Body of pancreas (tissue), 4 donors: Measurements from ENCODE around the gene CHIT1. TPM values are rescaled to one million over a fixed set of nuclear protein-coding genes. Genes with fewer than 3 reads are reported as not detected.
A peak's percentile ranks its signal among the peaks of the same experiment; 100 is the strongest.

Source experiments
- ATAC-seq: fragments of 150-250 bp; one replicate; pipeline ENCODE4 v1.9.1; 2016
- DNase-seq, 4 donors: peaks; one replicate each; pipeline ENCODE4 v3.0.0-alpha.2; 2019
- H3K27ac ChIP-seq, 4 donors: fragments of 200-600 bp; sonication (generic); 1 replicate in 3 of 4; 2 replicates in 1 of 4; pipeline versions ENCODE4 v1.5.1 to v1.6.1; 2016 to 2019; ENCODE audit warnings: mild to moderate bottlenecking in 1 of 4, mixed read lengths in 1 of 4, moderate library complexity in 1 of 4
- H3K27me3 ChIP-seq, 2 donors: fragments of 200-600 bp; sonication (generic); one replicate each; pipeline ENCODE4 v1.6.0; 2016; ENCODE audit warnings: mild to moderate bottlenecking in 1 of 2
- H3K36me3 ChIP-seq, 2 donors: fragments of 200-600 bp; sonication (generic); replicated peaks in 1 of 2; 2 replicates each; pipeline ENCODE4 v1.5.1; 2016; ENCODE audit warnings: low read depth in 2 of 2; ENCODE audit not compliant: insufficient read depth in 1 of 2
- H3K4me1 ChIP-seq: fragments of 200-600 bp; sonication (generic); one replicate; pipeline ENCODE4 v1.6.0; 2016
- H3K4me3 ChIP-seq, 2 donors: fragments of 200-600 bp; sonication (generic); 1 replicate in 1 of 2; 2 replicates in 1 of 2; pipeline ENCODE4 v1.5.1; 2016 to 2019
- H3K9me3 ChIP-seq, 3 donors: fragments of 200-600 bp; sonication (generic); 1 replicate in 2 of 3; 2 replicates in 1 of 3; pipeline ENCODE4 v1.5.1; 2016
- POLR2A ChIP-seq, 3 donors: fragments of 450-650 bp; IDR thresholded peaks; one replicate each; pipeline ENCODE4 v1.6.1; 2016; ENCODE audit warnings: antibody characterized with exemption in 3 of 3, mild to moderate bottlenecking in 2 of 3
- WGBS, 2 donors: methylation state at CpG; one replicate each; pipeline ENCODE4 v1.1.5; 2017; 5-methylcytosine and 5-hydroxymethylcytosine counted together
- intact Hi-C: fragments of 100-400 bp; cut with DNase I; formaldehyde crosslinking; loops from one replicate; pipeline ENCODE4 v1.15.1; 2023
- total RNA-seq, 2 donors: library from RNA; depleted of rRNA; stranded (reverse); fragments of >200 nt; gene quantifications; one replicate each; pipeline ENCODE4 v1.1.0, GENCODE V29; 2016
- TF ChIP-seq, protein P1 (sequence below), 7 experiments: fragments of 450-650 bp in 4 of 7; fragments of 200-600 bp in 3 of 7; sonication (generic) in 3 of 7; IDR thresholded peaks; one replicate each; pipeline ENCODE4 v1.5.1; 2016 to 2019; ENCODE audit warnings: antibody characterized with exemption in 7 of 7

Gene CHIT1
- total RNA-seq, 2 donors from 2014 or later = 0.26 TPM; not detected in 1

DNA sequence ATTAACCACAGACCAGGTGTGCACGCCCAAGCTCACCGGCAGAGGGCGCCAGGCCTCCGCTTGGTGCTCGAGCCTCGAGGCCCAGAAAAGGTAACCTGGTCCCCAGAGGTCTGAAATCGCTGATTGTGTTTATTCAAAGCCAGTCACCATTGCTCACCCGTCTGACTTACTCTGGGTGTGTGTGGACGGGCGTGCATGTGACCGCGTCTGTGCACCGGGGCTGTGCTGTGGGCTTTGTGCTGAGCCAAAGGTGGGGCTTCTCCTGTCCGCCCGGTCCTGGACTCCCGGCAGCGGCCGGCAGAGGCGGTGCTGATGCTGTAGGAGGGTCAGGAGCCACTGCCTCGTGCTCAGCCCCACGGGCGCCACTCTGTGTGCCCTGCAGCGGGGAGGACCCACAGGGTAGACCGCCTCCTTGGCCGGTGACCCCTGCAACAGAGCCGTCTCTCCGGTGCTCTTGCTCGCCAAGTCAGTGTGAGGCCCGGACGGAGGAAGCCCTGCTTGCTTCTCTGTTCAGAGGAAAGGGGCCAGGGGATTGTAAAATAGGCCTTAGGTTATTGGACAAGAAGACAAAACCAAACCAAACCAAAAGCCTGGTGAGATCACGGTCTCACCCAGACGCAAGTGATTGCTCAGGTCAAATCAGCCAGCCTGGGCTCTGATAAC is 43.9 kb upstream of the CHIT1 start:
- H3K9me3 ChIP-seq = no peaks in the 10 kb centered on the region
- peak; percentile 11 to 40 (median 30) for TF ChIP-seq POLR2A (IDR thresholded peaks at IDR 0.05)
- TF ChIP-seq, protein P1, sequence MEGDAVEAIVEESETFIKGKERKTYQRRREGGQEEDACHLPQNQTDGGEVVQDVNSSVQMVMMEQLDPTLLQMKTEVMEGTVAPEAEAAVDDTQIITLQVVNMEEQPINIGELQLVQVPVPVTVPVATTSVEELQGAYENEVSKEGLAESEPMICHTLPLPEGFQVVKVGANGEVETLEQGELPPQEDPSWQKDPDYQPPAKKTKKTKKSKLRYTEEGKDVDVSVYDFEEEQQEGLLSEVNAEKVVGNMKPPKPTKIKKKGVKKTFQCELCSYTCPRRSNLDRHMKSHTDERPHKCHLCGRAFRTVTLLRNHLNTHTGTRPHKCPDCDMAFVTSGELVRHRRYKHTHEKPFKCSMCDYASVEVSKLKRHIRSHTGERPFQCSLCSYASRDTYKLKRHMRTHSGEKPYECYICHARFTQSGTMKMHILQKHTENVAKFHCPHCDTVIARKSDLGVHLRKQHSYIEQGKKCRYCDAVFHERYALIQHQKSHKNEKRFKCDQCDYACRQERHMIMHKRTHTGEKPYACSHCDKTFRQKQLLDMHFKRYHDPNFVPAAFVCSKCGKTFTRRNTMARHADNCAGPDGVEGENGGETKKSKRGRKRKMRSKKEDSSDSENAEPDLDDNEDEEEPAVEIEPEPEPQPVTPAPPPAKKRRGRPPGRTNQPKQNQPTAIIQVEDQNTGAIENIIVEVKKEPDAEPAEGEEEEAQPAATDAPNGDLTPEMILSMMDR (IDR thresholded peaks at IDR 0.05) = peak; percentile 94 to 99 (median 99)

GRCh38 chr1:203272633-203273205 is 43.2 kb upstream of the CHIT1 start:
- Histone ChIP-seq H3K36me3 (no peaks in the 10 kb centered on the region), H3K27ac (peak overlapping the region in 2 of 4 donors; percentile 69 to 78), H3K4me1 (peaks cover 33% of the 10 kb centered on the region), H3K4me3 (no peak overlapping the region), H3K9me3 (no peaks in the 10 kb centered on the region), H3K27me3 (no peaks in the 10 kb centered on the region)
- ATAC-seq (no peak), DNase-seq (peak in 1 of 4 donors; percentile 18)
- 19 to 24% methylated on average over 5 to 17 of the region's 17 CpGs for WGBS, 2 donors
- intact Hi-C loops = no loop called here
- TF ChIP-seq, protein P1 (IDR thresholded peaks at IDR 0.05) = no peak
- TF ChIP-seq POLR2A (IDR thresholded peaks at IDR 0.05) = no peak

More for the DNA sequence above, 43.9 kb upstream of the CHIT1 start:
- WGBS, 2 donors = 12 to 19% methylated on average over 19 to 32 of the region's 32 CpGs
- Histone ChIP-seq H3K36me3 (no peaks in the 10 kb centered on the region), H3K4me3 (no peak overlapping the region), H3K27me3 (no peaks in the 10 kb centered on the region), H3K4me1 (peaks cover 36% of the 10 kb centered on the region), H3K27ac (peak overlapping the region; percentile 45 to 78 (median 67))
- DNase-seq = peak; percentile 91 to 93 (median 92)
- intact Hi-C loops = no loop called here
- ATAC-seq = peak; percentile 83

- no peak for TF ChIP-seq POLR2A (IDR thresholded peaks at IDR 0.05)
- TF ChIP-seq, protein P1 (IDR thresholded peaks at IDR 0.05) = no peak
- ATAC-seq = no peak
- H3K36me3 ChIP-seq = no peaks in the 10 kb centered on the region
- intact Hi-C loops = no loop called here
- no peak overlapping the region for H3K4me3 ChIP-seq
- H3K27me3 ChIP-seq = no peaks in the 10 kb centered on the region
- H3K4me1 ChIP-seq = peaks cover 32% of the 10 kb centered on the region
- no peak overlapping the region for H3K27ac ChIP-seq
- 59 to 68% methylated on average over 4 to 6 of the region's 6 CpGs for WGBS, 2 donors
- peak in 1 of 4 donors; percentile 13 for DNase-seq
- no peaks in the 10 kb centered on the region for H3K9me3 ChIP-seq
These were observed 42.6 kb upstream of the CHIT1 start for GRCh38 chr1:203271962-203272632.

- H3K4me1 ChIP-seq = peaks cover 32% of the 10 kb centered on the region
- no peaks in the 10 kb centered on the region for H3K36me3 ChIP-seq
- 12 to 15% methylated on average over 7 to 8 of the region's 8 CpGs for WGBS, 2 donors
- TF ChIP-seq, protein P1 (IDR thresholded peaks at IDR 0.05) = no peak
- TF ChIP-seq POLR2A (IDR thresholded peaks at IDR 0.05) = no peak
- no peak overlapping the region for H3K4me3 ChIP-seq
- ATAC-seq (peak; percentile 41), DNase-seq (peak; percentile 71 to 88 (median 84))
- intact Hi-C loops = no loop called here
- H3K27ac ChIP-seq = no peak overlapping the region
- H3K9me3 ChIP-seq = no peaks in the 10 kb centered on the region
- H3K27me3 ChIP-seq = no peaks in the 10 kb centered on the region
These were observed 41.7 kb upstream of the CHIT1 start for GRCh38 chr1:203271018-203271743.
